Thyroid gland (tissue), 4 donors: ENCODE results near the gene DOCK2. TPM values are rescaled to one million over a fixed set of nuclear protein-coding genes. Genes with fewer than 3 reads are reported as not detected.

ENCODE experiments used
- DNase-seq, 2 donors: peaks; one replicate each; pipeline ENCODE4 v3.0.0-alpha.2; 2019
- H3K27ac ChIP-seq, 3 donors: fragments of 200-600 bp; sonication (generic); 1 replicate in 2 of 3; 2 replicates in 1 of 3; pipeline ENCODE4 v1.5.1; 2016 to 2019; ENCODE audit warnings: mild to moderate bottlenecking in 1 of 3, moderate library complexity in 1 of 3
- H3K27me3 ChIP-seq: fragments of 200-600 bp; sonication (generic); one replicate; pipeline ENCODE4 v1.5.1; 2019
- H3K36me3 ChIP-seq, 2 donors: fragments of 200-600 bp; sonication (generic); one replicate each; pipeline ENCODE4 v1.5.1; 2016 to 2019
- H3K4me1 ChIP-seq, 2 donors: fragments of 200-600 bp; sonication (generic); one replicate each; pipeline ENCODE4 v1.5.1; 2017 to 2019
- H3K4me3 ChIP-seq, 3 donors: fragments of 200-600 bp; sonication (generic); replicated peaks in 1 of 3; 1 replicate in 2 of 3; 2 replicates in 1 of 3; pipeline ENCODE4 v1.5.1; 2016; ENCODE audit warnings: mild to moderate bottlenecking in 1 of 3
- H3K9me3 ChIP-seq: fragments of 200-600 bp; sonication (generic); one replicate; pipeline ENCODE4 v1.5.1; 2017
- CTCF ChIP-seq, 6 experiments: fragments of 200-600 bp in 3 of 6; fragments of 450-650 bp in 3 of 6; sonication (generic) in 3 of 6; IDR thresholded peaks; one replicate each; pipeline ENCODE4 v1.5.1; 2016 to 2019; ENCODE audit warnings: antibody characterized with exemption in 6 of 6, mild to moderate bottlenecking in 2 of 6, inconsistent platforms in 1 of 6, moderate library complexity in 1 of 6
- POLR2A ChIP-seq, 2 donors: fragments of 450-650 bp; IDR thresholded peaks; one replicate each; pipeline ENCODE4 v1.6.1; 2017; ENCODE audit warnings: antibody characterized with exemption in 2 of 2, mild to moderate bottlenecking in 2 of 2, moderate library complexity in 1 of 2
- WGBS, 2 donors: methylation state at CpG; one replicate each; pipeline ENCODE4 v1.1.5; 2017; 5-methylcytosine and 5-hydroxymethylcytosine counted together
- intact Hi-C: fragments of 100-400 bp; cut with DNase I; formaldehyde crosslinking; loops from one replicate; pipeline ENCODE4 v1.15.1; 2023
- total RNA-seq, 4 donors: library from RNA; depleted of rRNA; stranded (reverse); fragments of >200 nt; gene quantifications; one replicate each; pipeline ENCODE4 v1.2.3, GENCODE V29; 2016

Gene DOCK2
- total RNA-seq, 4 donors from 2014 or later, result 4.3 to 14.1 (median 8.6) TPM

- Histone ChIP-seq H3K27me3 (no peaks in the 10 kb centered on the region), H3K9me3 (no peaks in the 10 kb centered on the region), H3K27ac (no peak overlapping the region), H3K4me1 (peaks cover 0 to 6% of the 10 kb centered on the region in 2 donors), H3K36me3 (no peaks in the 10 kb centered on the region), H3K4me3 (no peak overlapping the region)
- intact Hi-C loops, result no loop called here
- DNase-seq, result no peak
- TF ChIP-seq POLR2A (IDR thresholded peaks at IDR 0.05) (no peak), CTCF (IDR thresholded peaks at IDR 0.05) (no peak)
These were observed 123.2 kb downstream of the DOCK2 start for GRCh38 chr5:169760229-169760628.

DNA sequence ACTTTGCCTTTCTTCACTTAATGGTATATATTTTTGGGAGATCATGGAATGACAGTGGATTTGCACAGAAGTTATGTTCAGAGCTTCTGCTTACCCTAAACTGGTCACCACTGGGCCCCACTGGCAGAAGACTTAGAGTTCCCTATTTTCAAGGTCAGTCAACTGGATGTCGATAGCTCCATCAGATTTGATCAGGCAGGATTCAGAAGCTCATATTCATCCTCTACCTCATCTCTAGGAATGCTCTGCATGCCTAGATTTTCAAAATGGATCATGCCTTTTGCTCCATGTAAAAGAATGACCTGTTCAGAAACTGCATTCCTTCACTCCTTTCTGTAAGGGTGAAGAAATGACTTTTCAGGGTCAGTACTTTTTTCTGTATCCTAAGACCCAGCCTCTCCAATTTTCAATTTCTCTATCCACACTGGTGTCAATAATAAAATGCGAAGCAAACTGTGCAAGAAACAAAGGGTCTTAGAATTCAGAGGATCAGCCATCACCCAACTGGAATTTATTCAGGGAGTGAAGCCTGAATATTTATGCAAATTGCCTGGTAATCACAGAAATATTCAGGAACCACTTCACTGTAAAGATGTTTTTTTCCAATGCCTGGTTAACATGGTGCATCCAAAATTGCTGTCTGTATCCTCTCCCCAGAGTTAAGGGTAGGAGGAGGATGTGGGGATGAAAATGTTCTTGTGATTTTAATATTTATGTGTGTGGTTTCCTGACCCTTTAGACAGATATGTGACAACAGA, 125.4 kb downstream of the DOCK2 start:
- H3K27me3 ChIP-seq, result no peaks in the 10 kb centered on the region
- WGBS, 2 donors, result 93 to 94% methylated on average over 2 of the region's 2 CpGs

DNA sequence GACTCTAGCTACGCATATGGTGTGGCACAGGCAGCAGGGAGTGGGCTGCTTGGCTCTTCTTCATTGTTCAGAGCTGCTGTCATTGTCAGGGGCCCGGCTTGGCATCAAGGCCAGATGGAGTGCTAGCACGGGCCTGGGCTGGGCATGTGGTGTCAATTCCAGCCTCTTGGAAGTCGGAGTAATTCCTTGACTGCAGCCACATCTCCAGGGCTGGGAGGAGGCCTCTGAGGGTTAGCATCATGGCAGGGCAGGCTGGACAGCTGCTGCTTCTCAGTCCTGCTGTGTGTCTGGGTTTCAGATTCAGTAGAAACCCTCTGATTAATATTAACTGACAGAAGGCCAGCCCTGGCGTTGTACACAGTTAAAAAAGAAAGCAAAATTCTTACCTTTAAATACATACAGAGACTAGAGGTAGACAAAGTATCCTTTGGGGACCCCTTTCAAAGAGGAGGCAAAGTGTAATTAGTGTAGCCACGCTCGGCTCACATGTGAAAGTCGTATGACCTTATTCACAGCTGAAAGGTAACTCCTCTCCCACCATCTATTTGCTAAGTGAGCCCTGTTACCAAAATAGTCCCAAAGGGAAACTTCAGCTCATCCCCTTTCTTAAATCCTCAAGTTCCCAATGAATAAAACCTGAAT, 126.4 kb downstream of the DOCK2 start:
- no peak for TF ChIP-seq POLR2A (IDR thresholded peaks at IDR 0.05)
- no peak for TF ChIP-seq CTCF (IDR thresholded peaks at IDR 0.05)
- intact Hi-C loops, result no loop called here
- Histone ChIP-seq H3K36me3 (no peaks in the 10 kb centered on the region), H3K27me3 (no peaks in the 10 kb centered on the region), H3K9me3 (no peaks in the 10 kb centered on the region), H3K27ac (no peak overlapping the region), H3K4me3 (no peak overlapping the region), H3K4me1 (peaks cover 0 to 6% of the 10 kb centered on the region in 2 donors)
- DNase-seq, result no peak
- 81 to 85% methylated on average over 8 of the region's 8 CpGs for WGBS, 2 donors

More for the DNA sequence above, 125.4 kb downstream of the DOCK2 start:
- H3K27ac ChIP-seq, result no peak overlapping the region
- H3K4me1 ChIP-seq, result peaks cover 0 to 6% of the 10 kb centered on the region in 2 donors
- no peak overlapping the region for H3K4me3 ChIP-seq
- intact Hi-C loops, result no loop called here
- DNase-seq, result no peak
- TF ChIP-seq POLR2A (IDR thresholded peaks at IDR 0.05), result no peak
- TF ChIP-seq CTCF (IDR thresholded peaks at IDR 0.05), result no peak
- no peaks in the 10 kb centered on the region for H3K9me3 ChIP-seq
- no peaks in the 10 kb centered on the region for H3K36me3 ChIP-seq

DNA sequence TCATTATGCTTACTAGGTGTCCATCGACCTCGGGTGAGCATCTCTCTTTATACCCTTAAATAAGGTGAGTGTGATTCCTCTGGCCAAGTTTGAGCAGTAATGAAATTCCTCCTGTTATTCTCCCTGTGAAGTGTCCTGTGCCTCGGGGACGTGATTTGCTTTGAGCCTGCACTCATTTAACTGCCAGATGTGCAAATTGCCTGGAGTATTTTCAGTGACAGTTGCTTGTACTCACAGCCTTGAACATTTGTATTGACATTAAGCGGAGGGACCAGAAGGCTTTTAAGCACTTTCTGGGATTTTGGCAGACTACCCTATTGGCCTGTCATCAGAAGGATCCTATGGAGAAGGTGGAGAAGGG, 126.9 kb downstream of the DOCK2 start:
- intact Hi-C loops, result no loop called here
- Histone ChIP-seq H3K4me1 (peaks cover 0 to 6% of the 10 kb centered on the region in 2 donors), H3K4me3 (no peak overlapping the region), H3K36me3 (no peaks in the 10 kb centered on the region), H3K27me3 (no peaks in the 10 kb centered on the region), H3K27ac (no peak overlapping the region), H3K9me3 (no peaks in the 10 kb centered on the region)
- TF ChIP-seq POLR2A (IDR thresholded peaks at IDR 0.05) (no peak), CTCF (IDR thresholded peaks at IDR 0.05) (no peak)
- 62 to 73% methylated on average over 5 of the region's 5 CpGs for WGBS, 2 donors
- DNase-seq, result no peak
